ENCODE results near the gene KLHL17.
A peak's percentile ranks its signal among the peaks of the same experiment; 100 is the strongest.
"Not testable (repeated sequence)": the region's sequence is repeated elsewhere in the genome, so short reads cannot be mapped to it uniquely, and the experiment has no call there.

KLHL17 gene

GRCh38 chr1:1003618-1004419 is 43.4 kb downstream of the KLHL17 start:
- no peak for DNase-seq (ENCODE audit: low spot score)

GRCh38 chr1:1004420-1004779 is 44.0 kb downstream of the KLHL17 start:
- no peak for DNase-seq (ENCODE audit: low spot score)

- DNase-seq (ENCODE audit: low spot score), result no peak
Observed at GRCh38 chr1:1004780-1005697, 44.7 kb downstream of the KLHL17 start.

- no peak for DNase-seq (ENCODE audit: low spot score)
Observed at GRCh38 chr1:1005774-1006304, 45.5 kb downstream of the KLHL17 start.

GRCh38 chr1:1006305-1007159 is 46.1 kb downstream of the KLHL17 start:
- no peak for DNase-seq (ENCODE audit: low spot score)

GRCh38 chr1:1010131-1010530 is 49.7 kb downstream of the KLHL17 start:
- not testable (repeated sequence) for DNase-seq (ENCODE audit: low spot score)

- no peak for DNase-seq (ENCODE audit: low spot score)
Observed at GRCh38 chr1:1011396-1011949, 51.1 kb downstream of the KLHL17 start.

- not testable (repeated sequence) for DNase-seq (ENCODE audit: low spot score)
Observed at GRCh38 chr1:1012736-1013104, 52.3 kb downstream of the KLHL17 start.

GRCh38 chr1:1013105-1013921 is 52.9 kb downstream of the KLHL17 start, which contains the start of gene ISG15:
ISG15 (plus strand) TSS chr1:1013497; CDS start chr1:1013574, 77 bp downstream.
- DNase-seq (ENCODE audit: low spot score), result peak; percentile 87

- peak; percentile 28 for DNase-seq (ENCODE audit: low spot score)
Observed at GRCh38 chr1:1013922-1014648, 53.7 kb downstream of the KLHL17 start.

GRCh38 chr1:1014799-1015681 is 54.7 kb downstream of the KLHL17 start:
- DNase-seq (ENCODE audit: low spot score), result no peak
